Esophagus muscularis mucosa (tissue), 4 donors: ENCODE data around the gene STK24.

ENCODE experiments used
- CTCF ChIP-seq, 3 experiments: fragments of 200-600 bp in 2 of 3; fragments of 450-650 bp in 1 of 3; sonication (generic) in 2 of 3; IDR thresholded peaks; one replicate each; pipeline ENCODE4 v1.5.1; 2017 to 2019; ENCODE audit warnings: antibody characterized with exemption in 3 of 3, mild to moderate bottlenecking in 2 of 3, moderate library complexity in 1 of 3
- EP300 ChIP-seq: sonication (generic); formaldehyde crosslinking; IDR thresholded peaks from one replicate; pipeline ENCODE4 v1.6.1; 2017; ENCODE audit warnings: antibody characterized with exemption
- POLR2A ChIP-seq: fragments of 450-650 bp; IDR thresholded peaks from one replicate; pipeline ENCODE4 v1.6.1; 2017; ENCODE audit warnings: antibody characterized with exemption, moderate library complexity, mild to moderate bottlenecking, low read depth
- POLR2AphosphoS5 ChIP-seq, 2 donors: sonication (generic); formaldehyde crosslinking; IDR thresholded peaks; one replicate each; pipeline ENCODE4 v1.6.1; 2017; ENCODE audit warnings: antibody characterized with exemption in 2 of 2

GRCh38 chr13:98517576-98518310 is 59.2 kb downstream of the STK24 start:
- TF ChIP-seq CTCF (IDR thresholded peaks at IDR 0.05) (no peak), POLR2AphosphoS5 (IDR thresholded peaks at IDR 0.05) (no peak), POLR2A (no peak), EP300 (no peak)
